Thoracic aorta (tissue), 2 donors: ENCODE results near the gene AOC3. TPM values are rescaled to one million over a fixed set of nuclear protein-coding genes. Genes with fewer than 3 reads are reported as not detected.
"Not testable (repeated sequence)": the region's sequence is repeated elsewhere in the genome, so short reads cannot be mapped to it uniquely, and the experiment has no call there.

Source experiments
- ATAC-seq: fragments of 150-250 bp; one replicate; pipeline ENCODE4 v1.8.0; 2017; ENCODE audit warnings: low read depth; ENCODE audit not compliant: insufficient number of reproducible peaks, low FRiP score
- DNase-seq: peaks from one replicate; pipeline ENCODE4 v3.0.0-alpha.2; 2020; ENCODE audit warnings: low spot score
- H3K27ac ChIP-seq, 2 donors: fragments of 200-600 bp; sonication (generic); 1 replicate in 1 of 2; 2 replicates in 1 of 2; pipeline ENCODE4 v1.5.1; 2016; ENCODE audit warnings: mild to moderate bottlenecking in 2 of 2, moderate library complexity in 2 of 2
- H3K27me3 ChIP-seq: fragments of 200-600 bp; sonication (generic); replicated peaks from 2 replicates; pipeline ENCODE4 v1.6.0; 2016; ENCODE audit warnings: mild to moderate bottlenecking; ENCODE audit not compliant: insufficient read depth
- H3K36me3 ChIP-seq: fragments of 200-600 bp; sonication (generic); one replicate; pipeline ENCODE4 v1.5.1; 2016
- H3K4me1 ChIP-seq, 2 donors: fragments of 200-600 bp; sonication (generic); 1 replicate in 1 of 2; 2 replicates in 1 of 2; pipeline versions ENCODE4 v1.5.1 to v1.6.0; 2016; ENCODE audit warnings: low read depth in 2 of 2, mild to moderate bottlenecking in 1 of 2; ENCODE audit not compliant: control insufficient read depth in 1 of 2
- H3K4me3 ChIP-seq: fragments of 200-600 bp; sonication (generic); 2 replicates; pipeline ENCODE4 v1.5.1; 2016; ENCODE audit warnings: mild to moderate bottlenecking
- H3K9me3 ChIP-seq: fragments of 200-600 bp; sonication (generic); 2 replicates; pipeline ENCODE4 v1.5.1; 2016
- total RNA-seq, 2 donors: library from RNA; depleted of rRNA; stranded (reverse); fragments of >200 nt; gene quantifications; one replicate each; pipeline versions ENCODE4 v1.1.0 to v1.2.3, GENCODE V29; 2016
- TF ChIP-seq, protein P1 (sequence below): fragments of 200-600 bp; sonication (generic); IDR thresholded peaks from one replicate; pipeline ENCODE4 v1.5.1; 2019; ENCODE audit warnings: antibody characterized with exemption

AOC3 gene
- total RNA-seq, 2 donors from 2014 or later = 117 to 146 TPM

- Histone ChIP-seq H3K36me3 (peaks cover 12% of the 10 kb centered on the region), H3K9me3 (no peaks in the 10 kb centered on the region), H3K27me3 (no peaks in the 10 kb centered on the region), H3K4me3 (no peak overlapping the region), H3K27ac (no peak overlapping the region), H3K4me1 (peaks cover 8 to 37% of the 10 kb centered on the region in 2 donors)
- DNase-seq (no peak), ATAC-seq (no peak)
- TF ChIP-seq, protein P1, sequence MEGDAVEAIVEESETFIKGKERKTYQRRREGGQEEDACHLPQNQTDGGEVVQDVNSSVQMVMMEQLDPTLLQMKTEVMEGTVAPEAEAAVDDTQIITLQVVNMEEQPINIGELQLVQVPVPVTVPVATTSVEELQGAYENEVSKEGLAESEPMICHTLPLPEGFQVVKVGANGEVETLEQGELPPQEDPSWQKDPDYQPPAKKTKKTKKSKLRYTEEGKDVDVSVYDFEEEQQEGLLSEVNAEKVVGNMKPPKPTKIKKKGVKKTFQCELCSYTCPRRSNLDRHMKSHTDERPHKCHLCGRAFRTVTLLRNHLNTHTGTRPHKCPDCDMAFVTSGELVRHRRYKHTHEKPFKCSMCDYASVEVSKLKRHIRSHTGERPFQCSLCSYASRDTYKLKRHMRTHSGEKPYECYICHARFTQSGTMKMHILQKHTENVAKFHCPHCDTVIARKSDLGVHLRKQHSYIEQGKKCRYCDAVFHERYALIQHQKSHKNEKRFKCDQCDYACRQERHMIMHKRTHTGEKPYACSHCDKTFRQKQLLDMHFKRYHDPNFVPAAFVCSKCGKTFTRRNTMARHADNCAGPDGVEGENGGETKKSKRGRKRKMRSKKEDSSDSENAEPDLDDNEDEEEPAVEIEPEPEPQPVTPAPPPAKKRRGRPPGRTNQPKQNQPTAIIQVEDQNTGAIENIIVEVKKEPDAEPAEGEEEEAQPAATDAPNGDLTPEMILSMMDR = no peak
Measured at GRCh38 chr17:42849031-42849430, 2.0 kb upstream of the AOC3 start.

- H3K9me3 ChIP-seq = no peaks in the 10 kb centered on the region
- peaks cover 6% of the 10 kb centered on the region for H3K36me3 ChIP-seq
- no peaks in the 10 kb centered on the region for H3K27me3 ChIP-seq
- peaks cover 8 to 43% of the 10 kb centered on the region in 2 donors for H3K4me1 ChIP-seq
- TF ChIP-seq, protein P1 = no peak
- ATAC-seq (no peak), DNase-seq (no peak)
- peak overlapping the region; percentile 77 for H3K4me3 ChIP-seq
- H3K27ac ChIP-seq = peak overlapping the region in 1 of 2 donors; percentile 96
Measured at GRCh38 chr17:42849451-42850181, 1.4 kb upstream of the AOC3 start.

- H3K27me3 ChIP-seq, H3K9me3 ChIP-seq, DNase-seq, H3K36me3 ChIP-seq, ATAC-seq: not testable (repeated sequence)
- peak overlapping the region; percentile 77 for H3K4me3 ChIP-seq
- H3K4me1 ChIP-seq = peaks cover 8 to 58% of the 10 kb centered on the region in 2 donors
- H3K27ac ChIP-seq = peak overlapping the region; percentile 96
Measured at GRCh38 chr17:42851371-42852240, 607 bp downstream of the AOC3 start.

DNA sequence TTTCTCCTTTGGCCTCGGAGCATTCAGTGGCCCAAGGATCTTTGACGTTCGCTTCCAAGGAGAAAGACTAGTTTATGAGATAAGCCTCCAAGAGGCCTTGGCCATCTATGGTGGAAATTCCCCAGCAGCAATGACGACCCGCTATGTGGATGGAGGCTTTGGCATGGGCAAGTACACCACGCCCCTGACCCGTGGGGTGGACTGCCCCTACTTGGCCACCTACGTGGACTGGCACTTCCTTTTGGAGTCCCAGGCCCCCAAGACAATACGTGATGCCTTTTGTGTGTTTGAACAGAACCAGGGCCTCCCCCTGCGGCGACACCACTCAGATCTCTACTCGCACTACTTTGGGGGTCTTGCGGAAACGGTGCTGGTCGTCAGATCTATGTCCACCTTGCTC lies 1.4 kb downstream of the AOC3 start:
- no peaks in the 10 kb centered on the region for H3K27me3 ChIP-seq
- ATAC-seq = no peak
- H3K27ac ChIP-seq = peak overlapping the region; percentile 96
- no peaks in the 10 kb centered on the region for H3K36me3 ChIP-seq
- peak overlapping the region; percentile 77 for H3K4me3 ChIP-seq
- TF ChIP-seq, protein P1 = no peak
- no peak for DNase-seq
- H3K9me3 ChIP-seq = no peaks in the 10 kb centered on the region
- peaks cover 8 to 58% of the 10 kb centered on the region in 2 donors for H3K4me1 ChIP-seq

- ATAC-seq (peak; percentile 68), DNase-seq (no peak)
- TF ChIP-seq, protein P1 = no peak
- H3K9me3 ChIP-seq = no peaks in the 10 kb centered on the region
- no peaks in the 10 kb centered on the region for H3K27me3 ChIP-seq
- H3K4me3 ChIP-seq = peak overlapping the region; percentile 77
- H3K27ac ChIP-seq = peak overlapping the region; percentile 96
- H3K36me3 ChIP-seq = no peaks in the 10 kb centered on the region
- H3K4me1 ChIP-seq = peaks cover 8 to 62% of the 10 kb centered on the region in 2 donors
Measured at GRCh38 chr17:42853004-42853403, 2.0 kb downstream of the AOC3 start.
